PFSK-1 (cell line): ENCODE data around the gene VIPAS39.

ENCODE experiments used
- POLR2AphosphoS5 ChIP-seq: IDR thresholded peaks from 2 replicates; pipeline ENCODE4 v1.6.1; 2012; ENCODE audit warnings: low read depth, mild to moderate bottlenecking, control low read depth, low read length, moderate library complexity
- SIN3A ChIP-seq: IDR thresholded peaks from 2 replicates; pipeline ENCODE4 v1.6.1; 2012; ENCODE audit warnings: mild to moderate bottlenecking, low read length, moderate library complexity, borderline replicate concordance; ENCODE audit not compliant: insufficient read depth

GRCh38 chr14:77498120-77498979 lies 40.9 kb upstream of the VIPAS39 start, which contains the start of gene ISM2:
- no peak for TF ChIP-seq POLR2AphosphoS5
- no peak for TF ChIP-seq SIN3A
